K562 (cell line): ENCODE data around the gene LTA. TPM values are rescaled to one million over a fixed set of nuclear protein-coding genes. Genes with fewer than 3 reads are reported as not detected.
A peak's percentile ranks its signal among the peaks of the same experiment; 100 is the strongest.

ENCODE experiments used
- ATAC-seq: fragments of 200-7000 bp; cut with Tn5 transposase; 3 replicates; pipeline ENCODE4 v1.9.1; 2020; ENCODE audit warnings: moderate library complexity
- BruUV-seq: library from RNA; stranded (reverse); fragments of 400-500 nt; replicated peaks from 2 replicates; lab custom pipeline; 2021; lab: Mats Ljungman, UMichigan
- CTCF ChIA-PET: fragments of 300-600 bp; formaldehyde crosslinking; extraction: SDS; loops from one replicate; lab custom pipeline; 2021; ENCODE audit warnings: low intra/inter-chr PET ratio; lab: Yijun Ruan, JAX
- POLR2A ChIA-PET: fragments of 300-600, 350-650 bp; sonication (Branson Sonifier 250); formaldehyde crosslinking; extraction: SDS; loops from one replicate; lab custom pipeline; 2021; ENCODE audit warnings: antibody characterized with exemption, inconsistent platforms; lab: Yijun Ruan, JAX
- DNase-seq, 4 experiments: peaks; one replicate each; pipeline versions ENCODE4 v3.0.0 to v3.0.0-alpha.2; 2011 to 2018; ENCODE audit warnings: low spot score in 3 of 4, mixed read lengths in 3 of 4; ENCODE audit errors: extremely low read depth in 1 of 4
- FAIRE-seq: peaks from 2 replicates; lab custom pipeline; 2011; peaks lifted over from hg19 to GRCh38; lab: Jason Lieb, UNC
- H2AFZ ChIP-seq: 2 replicates; pipeline ENCODE4 v1.6.0; 2011; ENCODE audit warnings: low read depth, low read length, control low read depth, inconsistent platforms
- H3K27ac ChIP-seq: fragments of 200-600 bp; 3 replicates; pipeline ENCODE4 v1.8.0; 2011; ENCODE audit warnings: low read depth, mild to moderate bottlenecking, control low read depth, inconsistent platforms, low read length, moderate library complexity, mixed read lengths; ENCODE audit errors: extremely low read depth
- H3K27me3 ChIP-seq, 2 experiments: fragments of 300-600 bp in 1 of 2; 2 replicates in 1 of 2; 3 replicates in 1 of 2; pipeline versions ENCODE4 v1.6.0 to v1.8.0; 2011; ENCODE audit warnings: inconsistent platforms in 2 of 2, low read length in 2 of 2, mild to moderate bottlenecking in 1 of 2, mixed read lengths in 1 of 2, moderate library complexity in 1 of 2; ENCODE audit not compliant: control insufficient read depth in 2 of 2, insufficient read depth in 2 of 2
- H3K36me3 ChIP-seq: fragments of 300-600 bp; 3 replicates; pipeline ENCODE4 v1.8.0; 2011; ENCODE audit warnings: mild to moderate bottlenecking, low read length, inconsistent platforms; ENCODE audit not compliant: control insufficient read depth, insufficient read depth
- H3K4me1 ChIP-seq, 2 experiments: fragments of 200-600 bp in 1 of 2; replicated peaks in 1 of 2; 2 replicates in 1 of 2; 3 replicates in 1 of 2; pipeline versions ENCODE4 v1.5.1 to v1.8.0; 2011; ENCODE audit warnings: inconsistent platforms in 2 of 2, low read length in 2 of 2, mild to moderate bottlenecking in 1 of 2, mixed read lengths in 1 of 2, moderate library complexity in 1 of 2; ENCODE audit not compliant: control insufficient read depth in 2 of 2, insufficient read depth in 2 of 2
- H3K4me2 ChIP-seq: 2 replicates; pipeline ENCODE4 v1.6.1; 2011; ENCODE audit warnings: low read length, control low read depth, inconsistent platforms, mixed read lengths; ENCODE audit not compliant: insufficient read depth
- H3K4me3 ChIP-seq: fragments of 200-600 bp; sonication (generic), shearing (Covaris generic); 2 replicates; pipeline ENCODE4 v1.5.1; 2016; ENCODE audit warnings: control low read depth, inconsistent platforms
- H3K79me2 ChIP-seq: fragments of 200-600 bp; 3 replicates; pipeline ENCODE4 v1.8.0; 2011; ENCODE audit warnings: low read length, inconsistent platforms; ENCODE audit not compliant: control insufficient read depth, insufficient read depth
- H3K9ac ChIP-seq, 2 experiments: 2 replicates each; pipeline versions ENCODE4 v1.6.0 to v1.6.1; 2011; ENCODE audit warnings: low read depth in 2 of 2, low read length in 2 of 2, control low read depth in 1 of 2, inconsistent platforms in 1 of 2, mild to moderate bottlenecking in 1 of 2, mixed read lengths in 1 of 2; ENCODE audit not compliant: insufficient read depth in 1 of 2
- H3K9me1 ChIP-seq: one replicate; pipeline ENCODE4 v1.6.0; 2011; ENCODE audit warnings: inconsistent platforms, mild to moderate bottlenecking, low read length, moderate library complexity; ENCODE audit not compliant: control insufficient read depth, insufficient read depth
- H3K9me3 ChIP-seq: replicated peaks from 2 replicates; pipeline ENCODE4 v1.5.1; 2011; ENCODE audit warnings: low read depth, low read length, inconsistent platforms; ENCODE audit not compliant: control insufficient read depth, insufficient read depth
- H4K20me1 ChIP-seq: replicated peaks from 2 replicates; pipeline ENCODE4 v1.6.1; 2011; ENCODE audit warnings: low read length, inconsistent platforms, mixed read lengths; ENCODE audit not compliant: control insufficient read depth, insufficient read depth
- BRF2 ChIP-seq: IDR thresholded peaks from 3 replicates; pipeline ENCODE4 v1.6.1; 2011; ENCODE audit warnings: borderline replicate concordance, mild to moderate bottlenecking; ENCODE audit not compliant: insufficient read length, insufficient read depth
- CBX5 ChIP-seq: IDR thresholded peaks from 2 replicates; pipeline ENCODE4 v1.6.1; 2014; ENCODE audit warnings: low read depth, borderline replicate concordance
- CHCHD3 ChIP-seq: fragments of 250-450 bp; sonication (Bioruptor Pico); IDR thresholded peaks from 2 replicates; pipeline ENCODE4 v2.1.2; 2022; ENCODE audit warnings: mild to moderate bottlenecking
- DACH1 ChIP-seq: fragments of 450-650 bp; IDR thresholded peaks from 2 replicates; pipeline ENCODE4 v1.6.1; 2018; ENCODE audit not compliant: partially characterized antibody
- E2F4 ChIP-seq: sonication (generic); formaldehyde crosslinking; IDR thresholded peaks from 2 replicates; pipeline ENCODE4 v1.8.0; 2022; ENCODE audit warnings: mild to moderate bottlenecking, low read depth, missing genetic modification reagents
- ESRRA ChIP-seq: fragments of 450-650 bp; IDR thresholded peaks from 2 replicates; pipeline ENCODE4 v1.6.1; 2014; ENCODE audit warnings: low read depth, mild to moderate bottlenecking, moderate library complexity, borderline replicate concordance
- KDM4B ChIP-seq, 2 experiments: fragments of 450-650 bp in 1 of 2; sonication (generic) in 1 of 2; IDR thresholded peaks; 2 replicates each; pipeline ENCODE4 v1.6.1; 2016 to 2017; ENCODE audit warnings: borderline replicate concordance in 2 of 2, antibody characterized with exemption in 1 of 2, low read depth in 1 of 2, mild to moderate bottlenecking in 1 of 2
- PCBP1 ChIP-seq: fragments of 200-400 bp; formaldehyde crosslinking; IDR thresholded peaks from 2 replicates; pipeline ENCODE4 v1.6.1; 2018; ENCODE audit warnings: mild to moderate bottlenecking, low read depth, low read length; ENCODE audit not compliant: poor library complexity, severe bottlenecking
- POLR3A ChIP-seq: IDR thresholded peaks from 2 replicates; pipeline ENCODE4 v1.6.1; 2011; ENCODE audit warnings: borderline replicate concordance, mild to moderate bottlenecking, moderate library complexity; ENCODE audit not compliant: insufficient read length, insufficient read depth; ENCODE audit errors: extremely low read depth
- RBM34 ChIP-seq: fragments of 200-400 bp; formaldehyde crosslinking; IDR thresholded peaks from 2 replicates; pipeline ENCODE4 v1.6.1; 2018; ENCODE audit warnings: low read length, borderline replicate concordance; ENCODE audit not compliant: insufficient read depth
- ZNF217 ChIP-seq: sonication (generic); formaldehyde crosslinking; IDR thresholded peaks from 2 replicates; pipeline ENCODE4 v1.8.0; 2022; ENCODE audit warnings: mild to moderate bottlenecking, missing genetic modification reagents
- ZNF444 ChIP-seq: fragments of 250-450 bp; sonication (Bioruptor Pico); IDR thresholded peaks from 2 replicates; pipeline ENCODE4 v1.4.0; 2020; ENCODE audit warnings: mild to moderate bottlenecking, moderate library complexity
- ZNF551 ChIP-seq: fragments of 250-450 bp; sonication (Bioruptor Pico); IDR thresholded peaks from 2 replicates; pipeline ENCODE4 v1.5.0; 2021; ENCODE audit warnings: mild to moderate bottlenecking, moderate library complexity
- ZNF695 ChIP-seq: fragments of 450-650 bp; formaldehyde crosslinking; IDR thresholded peaks from 2 replicates; pipeline ENCODE4 v1.4.0; 2020; ENCODE audit warnings: mild to moderate bottlenecking, moderate library complexity
- ZNF707 ChIP-seq: fragments of 250-450 bp; sonication (Bioruptor Pico); conservative IDR thresholded peaks from 2 replicates; pipeline ENCODE4 v1.8.0; 2022; ENCODE audit warnings: inconsistent platforms, mild to moderate bottlenecking, moderate library complexity
- WGBS: fragments of 100-300 bp; shearing (Covaris generic); methylation state at CpG from one replicate; pipeline ENCODE4 v1.1.6; 2016; ENCODE audit warnings: low coverage, mixed read lengths; ENCODE audit not compliant: insufficient coverage; ENCODE audit errors: missing lambda C conversion rate; 5-methylcytosine and 5-hydroxymethylcytosine counted together
- in situ Hi-C: fragments of 300-500 bp; cut with MboI; formaldehyde crosslinking; loops from 4 replicates; pipeline ENCODE4 v1.15.0; 2018; ENCODE audit warnings: inconsistent platforms, mixed read lengths
- intact Hi-C: fragments of 100-400 bp; cut with micrococcal nuclease; formaldehyde crosslinking; loops from 2 replicates; pipeline ENCODE4 v1.14.2; 2022
- polyA plus RNA-seq, 8 experiments: library from polyadenylated mRNA; depleted of rRNA in 4 of 8; stranded (reverse) in 5 of 8; unstranded in 3 of 8; fragments of >200 nt; fragmentation: Nextera tagmentation in 2 of 8; fragmentation: Illumina TruSeq in 1 of 8; extraction: Ambion mirVana in 2 of 8; extraction: Trizol in 1 of 8; gene quantifications; 2 replicates each; pipeline versions ENCODE4 v1.2.1 to v1.2.3, GENCODE V29; 2011 to 2014; ENCODE audit warnings: inconsistent platforms in 1 of 8, missing spikeins in 1 of 8
- total RNA-seq, 7 experiments: library from RNA; depleted of rRNA in 6 of 7; stranded (reverse); fragments of >200 nt in 6 of 7; fragmentation: Illumina TruSeq in 2 of 7; extraction: Trizol in 2 of 7; gene quantifications; 2 replicates each; pipeline versions ENCODE4 v1.2.1 to v1.2.3, GENCODE V29; 2011 to 2021; ENCODE audit warnings: low replicate concordance in 1 of 7

Gene LTA
- total and polyA plus RNA-seq, 9 of the 15 experiments (the other 6 are each of a cell fraction or from before 2014, with no cell fraction given), result 0.80 TPM; not detected in 8

GRCh38 chr6:31556307-31556706 lies 15.8 kb upstream of the LTA start:
- H4K20me1 ChIP-seq, result no peaks in the 10 kb centered on the region
- no peaks in the 10 kb centered on the region for H3K27me3 ChIP-seq
- no peak overlapping the region for H3K27ac ChIP-seq
- intact Hi-C loops, result no loop called here
- 67% methylated on average over 2 of the region's 3 CpGs for whole genome bisulfite sequencing
- peaks cover 3% of the 10 kb centered on the region for H3K9me1 ChIP-seq
- DNase-seq (no peak), FAIRE-seq (no peak), ATAC-seq (no peak)
- 0 out of 3 replicates have a peak, but pooled peaks cover under 1% of the 10 kb centered on the region for H3K79me2 ChIP-seq
- no peak overlapping the region for H3K4me2 ChIP-seq
- no peak overlapping the region for H3K4me3 ChIP-seq
- TF ChIP-seq ZNF444 (CRISPR knock-in tag) (no peak), RBM34 (no peak), KDM4B (IDR thresholded peaks at IDR 0.05; ENCODE audit: borderline replicate concordance in 2 of 2, low read depth in 1 of 2) (no peak), DACH1 (no peak), ZNF695 (no peak), E2F4 (CRISPR knock-in tag) (no peak), ZNF217 (no peak), ESRRA (no peak), BRF2 (no peak), ZNF551 (CRISPR knock-in tag) (no peak), CHCHD3 (no peak), CBX5 (no peak), ZNF707 (CRISPR knock-in tag) (no peak), POLR3A (no peak), PCBP1 (no peak)
- peaks cover 68% of the 10 kb centered on the region for H3K36me3 ChIP-seq
- peak overlapping the region in 1 of 2 experiments; percentile 72; a peak in 1 of 4 replicates for H3K9ac ChIP-seq
- no TSS peak for BruUV-seq
- ChIA-PET CTCF (no interaction called here), POLR2A (interaction anchor here (0.6 to 5.8 kb wide), 4 partner anchors 8 to 43 kb away, joined by 3 to 38 read pairs (median 4); partner anchors contain the start of genes ATP6V1G2, DDX39B and NFKBIL1)
- in situ Hi-C loops, result no loop called here
- H2AFZ ChIP-seq, result no peak overlapping the region
- no peaks in the 10 kb centered on the region for H3K9me3 ChIP-seq
- peaks cover 30 to 40% of the 10 kb centered on the region in 2 experiments for H3K4me1 ChIP-seq
